ENCODE data around the gene NR2F1-AS1. TPM values are rescaled to one million over a fixed set of nuclear protein-coding genes. Genes with fewer than 3 reads are reported as not detected.

NR2F1-AS1 gene
- total RNA-seq, result 0.25 and 0.45 TPM in 2 replicates
- 0.21 and 0.49 TPM in 2 replicates for polyA plus RNA-seq

DNA sequence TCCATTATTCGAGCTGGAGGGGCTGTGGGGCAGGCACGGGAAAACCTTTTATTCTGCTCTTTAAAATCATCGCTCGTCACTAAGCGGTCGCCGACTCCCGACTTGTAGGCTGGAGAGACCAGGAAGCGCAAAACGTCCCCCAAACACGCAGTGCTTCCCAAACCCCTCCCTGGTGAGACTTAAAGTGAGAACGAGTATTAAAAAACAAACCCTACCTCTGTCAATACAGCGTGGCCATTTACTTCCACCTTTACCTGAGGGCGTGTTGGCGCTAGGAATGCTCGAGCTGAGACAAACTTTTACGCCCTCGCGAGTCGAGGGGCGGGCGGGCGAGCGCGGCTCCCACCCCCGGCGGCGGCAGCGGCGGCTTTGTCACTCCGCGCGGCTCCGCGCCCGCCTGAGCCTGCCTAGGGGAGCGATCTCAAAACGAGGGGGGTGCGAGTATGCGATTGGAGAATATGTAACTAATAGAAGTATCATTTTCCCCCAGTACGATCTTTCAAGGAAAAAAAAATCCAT lies at the start of gene NR2F1-AS1:
TSS of gene NR2F1-AS1 (minus strand) at position 293 of the 519 bp plus-strand sequence.
- H3K36me3 ChIP-seq, result no peaks in the 10 kb centered on the region
- TF ChIP-seq, protein P1, sequence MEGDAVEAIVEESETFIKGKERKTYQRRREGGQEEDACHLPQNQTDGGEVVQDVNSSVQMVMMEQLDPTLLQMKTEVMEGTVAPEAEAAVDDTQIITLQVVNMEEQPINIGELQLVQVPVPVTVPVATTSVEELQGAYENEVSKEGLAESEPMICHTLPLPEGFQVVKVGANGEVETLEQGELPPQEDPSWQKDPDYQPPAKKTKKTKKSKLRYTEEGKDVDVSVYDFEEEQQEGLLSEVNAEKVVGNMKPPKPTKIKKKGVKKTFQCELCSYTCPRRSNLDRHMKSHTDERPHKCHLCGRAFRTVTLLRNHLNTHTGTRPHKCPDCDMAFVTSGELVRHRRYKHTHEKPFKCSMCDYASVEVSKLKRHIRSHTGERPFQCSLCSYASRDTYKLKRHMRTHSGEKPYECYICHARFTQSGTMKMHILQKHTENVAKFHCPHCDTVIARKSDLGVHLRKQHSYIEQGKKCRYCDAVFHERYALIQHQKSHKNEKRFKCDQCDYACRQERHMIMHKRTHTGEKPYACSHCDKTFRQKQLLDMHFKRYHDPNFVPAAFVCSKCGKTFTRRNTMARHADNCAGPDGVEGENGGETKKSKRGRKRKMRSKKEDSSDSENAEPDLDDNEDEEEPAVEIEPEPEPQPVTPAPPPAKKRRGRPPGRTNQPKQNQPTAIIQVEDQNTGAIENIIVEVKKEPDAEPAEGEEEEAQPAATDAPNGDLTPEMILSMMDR (IDR thresholded peaks at IDR 0.05; ENCODE audit: low read depth, low read length), result no peak
- H3K27me3 ChIP-seq, result peaks cover 97% of the 10 kb centered on the region
- no peak within 1 kb of the TSS for H3K27ac ChIP-seq
- H3K9me3 ChIP-seq (ENCODE audit: low read depth), result no peaks in the 10 kb centered on the region
- peak in 1 of 2 donors; percentile 61 for DNase-seq (ENCODE audit: low read depth in 1 of 2, low spot score in 1 of 2)
- peak within 1 kb of the TSS; percentile 21 for H3K4me3 ChIP-seq
- H3K4me1 ChIP-seq (ENCODE audit: low read depth), result peaks cover 13% of the 10 kb centered on the region

DNA sequence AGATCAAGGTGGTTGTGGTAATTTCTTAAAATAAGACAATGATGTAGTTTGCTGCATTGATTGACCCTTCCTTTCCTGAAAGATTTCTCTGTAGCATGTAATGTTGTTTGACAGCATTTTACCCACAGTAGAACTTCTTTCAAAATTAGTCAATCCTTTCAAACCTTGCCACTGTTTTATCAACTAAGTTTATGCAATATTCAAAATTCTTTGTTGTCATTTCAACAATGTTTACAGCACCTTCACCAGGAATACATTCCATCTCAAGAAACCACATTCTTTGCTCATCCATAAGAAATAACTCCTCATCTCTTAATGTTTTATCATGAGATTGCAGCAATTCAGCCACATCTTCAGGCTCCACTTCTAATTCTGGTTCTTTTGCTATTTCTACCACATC lies 45.8 kb upstream of the NR2F1-AS1 start:
- Histone ChIP-seq H3K9me3 (ENCODE audit: low read depth) (no peaks in the 10 kb centered on the region), H3K27me3 (peaks cover 33% of the 10 kb centered on the region), H3K27ac (no peak overlapping the region), H3K4me1 (ENCODE audit: low read depth) (no peaks in the 10 kb centered on the region), H3K36me3 (no peaks in the 10 kb centered on the region), H3K4me3 (no peak overlapping the region)
- TF ChIP-seq, protein P1 (IDR thresholded peaks at IDR 0.05; ENCODE audit: low read depth, low read length), result no peak
- no peak for DNase-seq (ENCODE audit: low read depth in 1 of 2, low spot score in 1 of 2)

DNA sequence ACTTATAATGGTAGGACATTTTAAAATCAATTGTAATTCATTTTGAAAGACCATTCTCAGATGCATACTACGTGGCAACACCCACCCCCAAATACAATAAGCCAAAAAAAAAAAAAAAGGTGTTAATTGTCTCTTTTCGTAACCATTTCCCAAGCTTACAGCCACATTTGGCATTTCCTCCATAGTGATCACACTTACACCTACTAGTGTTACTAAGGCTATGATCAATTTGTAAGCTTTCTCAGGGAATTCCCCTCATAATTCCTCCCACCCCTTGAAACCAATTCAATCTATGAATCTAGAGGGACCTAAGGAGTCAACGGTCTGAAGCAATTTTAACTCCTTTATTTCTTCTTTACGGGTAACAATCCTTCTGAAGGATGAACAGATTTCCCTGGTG lies 42.1 kb upstream of the NR2F1-AS1 start:
- no peak overlapping the region for H3K4me3 ChIP-seq
- no peaks in the 10 kb centered on the region for H3K36me3 ChIP-seq
- no peak for DNase-seq (ENCODE audit: low read depth in 1 of 2, low spot score in 1 of 2)
- TF ChIP-seq, protein P1 (IDR thresholded peaks at IDR 0.05; ENCODE audit: low read depth, low read length), result no peak
- peaks cover 58% of the 10 kb centered on the region for H3K27me3 ChIP-seq
- no peak overlapping the region for H3K27ac ChIP-seq
- H3K4me1 ChIP-seq (ENCODE audit: low read depth), result no peaks in the 10 kb centered on the region
- H3K9me3 ChIP-seq (ENCODE audit: low read depth), result no peaks in the 10 kb centered on the region

DNA sequence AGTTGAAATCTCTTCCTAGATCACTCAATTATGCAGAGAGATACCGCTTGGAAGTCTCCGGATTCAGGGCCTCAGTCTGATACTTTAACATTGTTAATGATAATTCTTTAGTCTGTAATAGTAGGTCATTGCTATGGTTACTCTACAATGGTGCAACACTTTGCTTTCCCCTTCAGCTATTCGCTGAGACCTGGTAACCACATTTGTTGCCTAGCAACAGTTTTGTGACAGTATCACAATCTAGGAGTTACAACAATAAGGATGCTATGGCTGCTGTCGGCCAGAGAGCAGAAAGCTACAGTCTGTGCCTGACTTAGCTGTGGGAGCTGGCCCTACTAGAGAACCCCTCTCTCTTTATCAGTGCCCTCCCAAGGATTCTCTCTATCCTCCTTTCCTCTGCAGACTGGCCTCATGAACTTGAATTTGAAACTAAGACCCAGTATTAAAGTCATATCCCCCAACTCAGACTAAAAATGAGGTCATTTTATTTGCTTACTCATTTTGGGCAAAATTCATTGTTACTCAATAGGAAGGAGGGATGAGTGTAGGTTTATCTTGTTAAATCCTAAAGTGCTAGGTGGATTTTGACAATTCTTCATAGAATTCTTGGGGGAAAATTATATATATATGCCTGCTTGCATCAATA lies 41.3 kb upstream of the NR2F1-AS1 start:
- TF ChIP-seq, protein P1 (IDR thresholded peaks at IDR 0.05; ENCODE audit: low read depth, low read length), result no peak
- Histone ChIP-seq H3K4me1 (ENCODE audit: low read depth) (no peaks in the 10 kb centered on the region), H3K4me3 (no peak overlapping the region), H3K9me3 (ENCODE audit: low read depth) (no peaks in the 10 kb centered on the region), H3K27ac (no peak overlapping the region), H3K27me3 (peaks cover 66% of the 10 kb centered on the region), H3K36me3 (no peaks in the 10 kb centered on the region)
- DNase-seq (ENCODE audit: low read depth in 1 of 2, low spot score in 1 of 2), result peak in 1 of 2 donors; percentile 74

DNA sequence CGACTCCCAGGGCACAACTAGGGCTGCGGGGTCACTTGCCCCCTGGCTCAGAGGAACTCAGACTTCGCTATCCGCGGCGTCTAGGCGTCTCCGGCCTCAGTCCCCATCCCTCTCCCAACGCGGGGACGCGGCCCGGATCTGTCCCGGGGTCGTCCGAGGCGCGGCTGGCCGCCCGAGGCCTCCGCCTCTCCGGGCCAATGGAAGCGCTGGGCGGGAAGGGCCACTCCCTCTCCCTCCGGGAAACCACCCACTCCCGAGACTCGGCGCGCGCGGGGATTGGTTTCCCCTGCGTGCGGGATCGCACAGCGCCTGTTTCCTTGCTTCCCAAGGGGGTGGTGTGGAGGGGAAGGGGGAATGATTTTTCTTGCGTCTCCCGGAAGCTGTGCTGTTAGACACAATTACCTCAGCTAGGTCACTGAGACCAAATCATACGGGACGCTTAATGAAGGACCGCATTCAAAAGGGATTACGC lies 40.3 kb upstream of the NR2F1-AS1 start:
- TF ChIP-seq, protein P1 (IDR thresholded peaks at IDR 0.05; ENCODE audit: low read depth, low read length), result no peak
- H3K9me3 ChIP-seq (ENCODE audit: low read depth), result no peaks in the 10 kb centered on the region
- peaks cover 76% of the 10 kb centered on the region for H3K27me3 ChIP-seq
- H3K4me1 ChIP-seq (ENCODE audit: low read depth), result no peaks in the 10 kb centered on the region
- no peaks in the 10 kb centered on the region for H3K36me3 ChIP-seq
- no peak overlapping the region for H3K27ac ChIP-seq
- DNase-seq (ENCODE audit: low read depth in 1 of 2, low spot score in 1 of 2), result peak in 1 of 2 donors; percentile 81
- H3K4me3 ChIP-seq, result peak overlapping the region; percentile 54

Measured in cardiac muscle cell (in vitro differentiated cells and primary cell).